ENCODE results near the gene PRRG2. TPM values are rescaled to one million over a fixed set of nuclear protein-coding genes. Genes with fewer than 3 reads are reported as not detected.

Gene PRRG2
- total and polyA plus RNA-seq, 10 of the 15 experiments (the other 5 are each of a cell fraction or from before 2014, with no cell fraction given) = 0.09 to 2.1 (median 0.86) TPM

GRCh38 chr19:49558591-49558990, 22.5 kb upstream of the PRRG2 start:
- ChIA-PET CTCF (interaction anchor here (0.6 to 3.0 kb wide), 6 partner anchors 12 to 256 kb away, joined by 3 to 10 read pairs (median 3); no protein-coding TSS in a partner anchor), SMC1A (ENCODE audit: uncharacterized antibody, unreplicated experiment) (interaction anchor here (0.9 kb wide), 2 partner anchors 12 kb away, joined by 3 read pairs; no protein-coding TSS in a partner anchor), RAD21 (ENCODE audit: unreplicated experiment) (interaction anchor here (0.6 to 1.5 kb wide), 2 partner anchors 12 to 187 kb away, joined by 4 to 6 read pairs; no protein-coding TSS in a partner anchor), POLR2A (interaction anchor here (0.6 to 0.9 kb wide), 6 partner anchors 22 to 579 kb away, joined by 3 to 7 read pairs (median 3); partner anchors contain the start of gene NOSIP)
- Histone ChIP-seq H3K36me3 (ENCODE audit: control insufficient read depth in 2 of 2, insufficient read depth in 2 of 2, low read length in 1 of 2) (peaks cover 12 to 26% of the 10 kb centered on the region in 2 experiments), H3K79me2 (ENCODE audit: control insufficient read depth, insufficient read depth, low read length) (no peaks in the 10 kb centered on the region), H4K20me1 (ENCODE audit: control insufficient read depth, insufficient read depth) (no peaks in the 10 kb centered on the region), H3K9ac (ENCODE audit: control insufficient read depth, insufficient read depth, low read length) (no peak overlapping the region), H3K27ac (ENCODE audit: control insufficient read depth, insufficient read depth) (no peak overlapping the region), H3K4me3 (no peak overlapping the region), H2AFZ (ENCODE audit: control insufficient read depth, low read depth, low read length) (no peak overlapping the region), H3K4me1 (ENCODE audit: control insufficient read depth, insufficient read depth, low read length) (no peaks in the 10 kb centered on the region), H3K27me3 (replicated peaks in 1 of 2; ENCODE audit: control insufficient read depth in 2 of 2, insufficient read depth in 2 of 2, low read length in 1 of 2) (no peaks in the 10 kb centered on the region), H3K4me2 (ENCODE audit: control insufficient read depth, insufficient read depth) (no peak overlapping the region), H3K9me3 (replicated peaks; ENCODE audit: control insufficient read depth, insufficient read depth, low read length) (no peaks in the 10 kb centered on the region)
- intact Hi-C loops (cut with micrococcal nuclease; ENCODE audit: unreplicated experiment) = no loop called here
- in situ Hi-C loops (cut with MboI) = no loop called here
- DNase-seq (ENCODE audit: low read depth, low spot score) = no peak
- BruUV-seq (replicated peaks) = no TSS peak
- 95% methylated on average over 7 of the region's 7 CpGs for WGBS (ENCODE audit: insufficient coverage, insufficient replicate concordance, low lambda C conversion rate, missing lambda C conversion rate)
- FAIRE-seq = no peak
- ATAC-seq = no peak
- TF ChIP-seq RUNX3 (IDR thresholded peaks at IDR 0.05; ENCODE audit: low read length) = no peak
- no peak for TF ChIP-seq PAX5 (IDR thresholded peaks at IDR 0.05; ENCODE audit: borderline replicate concordance, low read depth, low read length)
- TF ChIP-seq ELK1 (IDR thresholded peaks at IDR 0.05; ENCODE audit: low read depth, low read length) = no peak
- no peak for TF ChIP-seq CEBPZ (IDR thresholded peaks at IDR 0.05; ENCODE audit: low read depth, low read length)
- no peak for TF ChIP-seq NFYA (IDR thresholded peaks at IDR 0.05; ENCODE audit: borderline replicate concordance, low read depth, low read length)
- TF ChIP-seq E2F8 (IDR thresholded peaks at IDR 0.05; ENCODE audit: low read depth, partially characterized antibody) = no peak
